Spleen (tissue), 11 donors: ENCODE results near the gene HSD11B1. TPM values are rescaled to one million over a fixed set of nuclear protein-coding genes. Genes with fewer than 3 reads are reported as not detected.

ENCODE experiments used
- DNase-seq: peaks from one replicate; pipeline ENCODE4 v3.0.0-alpha.2; 2020
- H3K27ac ChIP-seq, 8 donors: fragments of 200-600 bp; sonication (generic) in 7 of 8; 1 replicate in 4 of 8; 2 replicates in 4 of 8; pipeline versions ENCODE4 v1.5.0 to v1.8.0; 2016 to 2021; ENCODE audit warnings: inconsistent platforms in 4 of 8, mild to moderate bottlenecking in 4 of 8, moderate library complexity in 1 of 8
- H3K27me3 ChIP-seq, 7 donors: fragments of 200-600 bp; sonication (generic) in 6 of 7; replicated peaks in 1 of 7; 1 replicate in 4 of 7; 2 replicates in 3 of 7; pipeline versions ENCODE4 v1.5.0 to v1.8.0; 2016 to 2021; ENCODE audit warnings: inconsistent platforms in 3 of 7, mild to moderate bottlenecking in 1 of 7
- H3K36me3 ChIP-seq, 6 donors: fragments of 200-600 bp; sonication (generic) in 5 of 6; 1 replicate in 4 of 6; 2 replicates in 2 of 6; pipeline versions ENCODE4 v1.5.0 to v1.8.0; 2016 to 2021; ENCODE audit warnings: inconsistent platforms in 2 of 6
- H3K4me1 ChIP-seq, 6 donors: fragments of 200-600 bp; sonication (generic) in 5 of 6; 1 replicate in 3 of 6; 2 replicates in 3 of 6; pipeline versions ENCODE4 v1.5.0 to v1.8.0; 2016 to 2021; ENCODE audit warnings: inconsistent platforms in 3 of 6
- H3K4me3 ChIP-seq, 8 donors: fragments of 200-600 bp; sonication (generic) in 7 of 8; 1 replicate in 4 of 8; 2 replicates in 4 of 8; pipeline versions ENCODE4 v1.5.0 to v1.8.0; 2016 to 2021; ENCODE audit warnings: inconsistent platforms in 4 of 8, mild to moderate bottlenecking in 4 of 8, moderate library complexity in 2 of 8
- H3K9me3 ChIP-seq, 8 donors: fragments of 200-600 bp; sonication (generic) in 7 of 8; 1 replicate in 4 of 8; 2 replicates in 4 of 8; pipeline versions ENCODE4 v1.5.0 to v1.8.0; 2016 to 2021; ENCODE audit warnings: inconsistent platforms in 4 of 8
- CTCF ChIP-seq, 11 experiments: fragments of 200-600 bp in 7 of 11; fragments of 450-650 bp in 4 of 11; sonication (generic) in 4 of 11; IDR thresholded peaks in 8 of 11; conservative IDR thresholded peaks in 3 of 11; 1 replicate in 7 of 11; 2 replicates in 4 of 11; pipeline versions ENCODE4 v1.4.0 to v1.8.0; 2016 to 2021; ENCODE audit warnings: antibody characterized with exemption in 11 of 11, inconsistent platforms in 4 of 11, mild to moderate bottlenecking in 1 of 11
- POLR2A ChIP-seq, 3 donors: fragments of 450-650 bp; IDR thresholded peaks; one replicate each; pipeline ENCODE4 v1.5.1; 2017; ENCODE audit warnings: antibody characterized with exemption in 3 of 3, mild to moderate bottlenecking in 1 of 3
- POLR2AphosphoS5 ChIP-seq, 3 donors: sonication (generic); formaldehyde crosslinking; IDR thresholded peaks; one replicate each; pipeline ENCODE4 v1.5.1; 2017; ENCODE audit warnings: antibody characterized with exemption in 3 of 3
- whole genome bisulfite sequencing, 5 donors: extraction: QIAGEN DNeasy Blood & Tissue Kit in 3 of 5; methylation state at CpG; one replicate each; pipeline versions ENCODE4 v1.1.5 to v1.1.7; 2013 to 2018; 5-methylcytosine and 5-hydroxymethylcytosine counted together
- intact Hi-C: fragments of 100-400 bp; cut with DNase I; formaldehyde crosslinking; loops from one replicate; pipeline ENCODE4 v1.15.0; 2023; ENCODE audit warnings: low total_unique reads
- polyA plus RNA-seq, 3 donors: library from polyadenylated mRNA; stranded (reverse); fragments of 200-250 nt; gene quantifications; one replicate each; pipeline ENCODE4 v1.2.1, GENCODE V29; 2013
- total RNA-seq, 7 donors: library from RNA; depleted of rRNA in 3 of 7; stranded (reverse); fragments of >200 nt in 3 of 7; fragmentation: NEBNext Ultra II Directional in 4 of 7; extraction: Animal tissue kit (Norgen Biotek cat#: 25700) in 4 of 7; gene quantifications; one replicate each; pipeline versions ENCODE4 v1.1.0 to v1.2.1, GENCODE V29; 2016 to 2021
- donor health status: healthy with polysubstance abuse.
- donor health status: DM: no; HTN: no; CAD: no; lungs with moderate emphysema.
- donor health status: DM: no; HTN: no; CAD: no.
- donor health status: Bipolar disorder and iron deficiency.
- donor health status: healthy.
- donor health status: DM: no; HTN: no; CAD: no.
- donor health status: DM: yes; HTN: yes; CAD: no.

Gene HSD11B1
- total and polyA plus RNA-seq, 10 donors: 1.8 to 14.9 (median 3.7) TPM

- no peak for TF ChIP-seq POLR2AphosphoS5 (IDR thresholded peaks at IDR 0.05)
- TF ChIP-seq CTCF (IDR thresholded peaks at IDR 0.05 in 8 of 11, conservative IDR thresholded peaks at IDR 0.05 in 3 of 11): peak in 1 of 11 experiments; percentile 18
- no peak for TF ChIP-seq POLR2A (IDR thresholded peaks at IDR 0.05)
- H3K9me3 ChIP-seq: no peaks in the 10 kb centered on the region
- no peaks in the 10 kb centered on the region for H3K36me3 ChIP-seq
- no peak for DNase-seq
- 64 to 79% (median 66%) methylated on average over 4 of the region's 4 CpGs for WGBS, 5 donors
- intact Hi-C loops: no loop called here
- peak overlapping the region in 4 of 8 donors; percentile 55 to 85 (median 80) for H3K27ac ChIP-seq
- no peak overlapping the region for H3K4me3 ChIP-seq
- peaks cover 9 to 54% (median 36%) of the 10 kb centered on the region in 6 donors for H3K4me1 ChIP-seq
- no peaks in the 10 kb centered on the region for H3K27me3 ChIP-seq
These were observed 42.0 kb downstream of the HSD11B1 start for GRCh38 chr1:209746451-209747165.

GRCh38 chr1:209747580-209748262 lies 43.1 kb downstream of the HSD11B1 start:
- WGBS, 5 donors: 13 to 15% (median 14%) methylated on average over 24 to 37 of the region's 37 CpGs
- H3K4me3 ChIP-seq: peak overlapping the region; percentile 8 to 65 (median 26)
- intact Hi-C loops: no loop called here
- H3K4me1 ChIP-seq: peaks cover 13 to 65% (median 45%) of the 10 kb centered on the region in 6 donors
- no peaks in the 10 kb centered on the region for H3K27me3 ChIP-seq
- peak overlapping the region in 7 of 8 donors; percentile 26 to 85 (median 69) for H3K27ac ChIP-seq
- no peaks in the 10 kb centered on the region for H3K36me3 ChIP-seq
- no peaks in the 10 kb centered on the region for H3K9me3 ChIP-seq
- peak; percentile 97 for DNase-seq
- TF ChIP-seq POLR2A (IDR thresholded peaks at IDR 0.05): no peak
- TF ChIP-seq CTCF (IDR thresholded peaks at IDR 0.05 in 8 of 11, conservative IDR thresholded peaks at IDR 0.05 in 3 of 11): peak; percentile 87 to 99 (median 96)
- peak; percentile 70 to 90 (median 79) for TF ChIP-seq POLR2AphosphoS5 (IDR thresholded peaks at IDR 0.05)

GRCh38 chr1:209748620-209749019 lies 44.0 kb downstream of the HSD11B1 start:
- no peaks in the 10 kb centered on the region for H3K9me3 ChIP-seq
- 66 to 86% (median 72%) methylated on average over 4 of the region's 4 CpGs for WGBS, 5 donors
- peak overlapping the region in 6 of 8 donors; percentile 26 to 85 (median 74) for H3K27ac ChIP-seq
- intact Hi-C loops: no loop called here
- no peaks in the 10 kb centered on the region for H3K36me3 ChIP-seq
- no peak for DNase-seq
- H3K27me3 ChIP-seq: no peaks in the 10 kb centered on the region
- peaks cover 13 to 71% (median 45%) of the 10 kb centered on the region in 6 donors for H3K4me1 ChIP-seq
- no peak overlapping the region for H3K4me3 ChIP-seq
- no peak for TF ChIP-seq POLR2AphosphoS5 (IDR thresholded peaks at IDR 0.05)
- no peak for TF ChIP-seq CTCF (IDR thresholded peaks at IDR 0.05 in 8 of 11, conservative IDR thresholded peaks at IDR 0.05 in 3 of 11)
- TF ChIP-seq POLR2A (IDR thresholded peaks at IDR 0.05): no peak

GRCh38 chr1:209749205-209749604 lies 44.6 kb downstream of the HSD11B1 start:
- peaks cover 13 to 71% (median 46%) of the 10 kb centered on the region in 6 donors for H3K4me1 ChIP-seq
- no peaks in the 10 kb centered on the region for H3K36me3 ChIP-seq
- intact Hi-C loops: no loop called here
- H3K27me3 ChIP-seq: no peaks in the 10 kb centered on the region
- 60 to 74% (median 67%) methylated on average over 2 of the region's 2 CpGs for WGBS, 5 donors
- DNase-seq: no peak
- peak overlapping the region in 5 of 8 donors; percentile 55 to 81 (median 73) for H3K27ac ChIP-seq
- no peak overlapping the region for H3K4me3 ChIP-seq
- TF ChIP-seq POLR2A (IDR thresholded peaks at IDR 0.05) (no peak), CTCF (IDR thresholded peaks at IDR 0.05 in 8 of 11, conservative IDR thresholded peaks at IDR 0.05 in 3 of 11) (no peak), POLR2AphosphoS5 (IDR thresholded peaks at IDR 0.05) (no peak)
- H3K9me3 ChIP-seq: no peaks in the 10 kb centered on the region
